ENCODE measurements around the gene GAS7.

- TF ChIP-seq POLR2A (IDR thresholded peaks at IDR 0.05) (no peak), CTCF (IDR thresholded peaks at IDR 0.05) (no peak), POLR2AphosphoS5 (IDR thresholded peaks at IDR 0.05) (no peak), EP300 (IDR thresholded peaks at IDR 0.05) (no peak)
Observed at GRCh38 chr17:10130677-10131076, 67.7 kb downstream of the GAS7 start.
